Activated T-helper 1 cell treated with anti-CD3 and anti-CD28 coated beads, Interleukin-2, amount 50 U/mL, for 16 hours (primary cell): ENCODE data around the gene SUDS3.
A peak's percentile ranks its signal among the peaks of the same experiment; 100 is the strongest.

Source experiments
- DNase-seq, 2 donors: peaks; one replicate each; pipeline ENCODE4 v3.0.0-alpha.2; 2020; ENCODE audit warnings: low read depth in 1 of 2, low spot score in 1 of 2

SUDS3 gene

DNA sequence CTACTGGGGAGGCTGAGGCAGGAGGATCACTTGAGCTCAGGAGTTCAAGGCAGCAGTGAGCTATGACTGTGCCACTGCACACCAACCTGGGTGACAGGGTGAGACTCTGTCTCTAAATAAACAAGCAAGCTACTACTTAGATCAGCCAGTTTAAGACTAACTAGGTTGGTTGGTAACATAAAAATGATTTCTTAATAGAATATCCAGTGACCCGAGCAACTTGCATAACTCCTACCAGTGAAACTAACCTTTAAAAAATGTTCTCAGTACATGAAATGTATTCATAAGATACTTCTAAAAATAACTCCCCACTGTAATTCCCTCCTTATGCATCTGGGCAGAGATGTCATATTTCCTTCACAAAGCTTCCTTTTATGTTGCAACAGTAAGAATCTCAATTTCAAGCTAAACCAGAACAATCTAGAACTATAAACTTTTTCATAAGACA is 19.5 kb upstream of the SUDS3 start:
- no peak for DNase-seq

DNA sequence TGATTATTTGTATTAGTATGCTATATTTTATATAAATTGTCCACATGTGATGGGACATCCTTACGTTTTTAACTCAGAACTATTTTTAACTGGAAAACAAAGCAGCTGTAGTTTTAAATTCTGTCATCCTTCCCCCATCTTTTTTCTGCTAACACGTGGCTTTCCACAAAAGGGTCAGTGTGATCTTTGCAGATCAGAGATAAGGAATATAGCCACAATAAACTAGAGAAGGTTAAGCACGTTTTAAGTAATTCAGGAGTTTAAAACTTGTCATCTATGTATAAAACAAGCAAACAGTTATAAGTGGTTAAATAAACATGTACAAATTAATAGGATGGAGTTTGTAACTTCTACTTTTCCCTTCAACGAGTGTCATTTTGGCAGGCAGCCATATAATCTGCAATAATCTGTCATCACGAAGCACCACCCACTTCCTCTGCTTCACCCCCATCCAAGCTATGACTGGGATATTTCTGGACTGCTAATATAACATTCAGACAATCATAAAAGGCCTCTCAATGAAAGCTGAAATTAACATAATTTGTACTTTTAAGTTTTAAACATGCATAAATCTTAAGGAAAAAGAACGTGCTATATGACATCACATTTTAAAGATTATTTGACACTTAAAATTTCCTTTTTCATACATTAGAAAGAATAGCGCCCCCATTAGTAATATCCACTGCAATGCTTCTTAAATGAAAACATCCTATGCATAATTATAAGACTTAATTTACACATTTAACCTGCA is 18.9 kb upstream of the SUDS3 start:
- DNase-seq = peak in 1 of 2 donors; percentile 34

DNA sequence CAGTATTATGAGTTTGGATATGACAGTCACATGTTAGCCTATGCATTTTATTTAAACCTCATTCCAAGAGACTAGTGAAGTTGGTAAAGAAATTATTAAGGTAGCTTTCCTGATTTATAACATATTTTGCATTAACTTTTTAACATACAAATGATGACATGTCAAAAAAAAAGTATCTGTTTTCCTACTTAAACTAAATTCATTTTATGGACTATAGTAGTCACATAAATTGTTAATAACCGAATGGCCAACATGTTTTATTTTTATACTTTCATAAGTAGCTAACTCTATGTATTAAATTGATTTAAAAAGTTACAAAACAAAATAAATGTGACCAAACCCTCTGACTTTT is 18.4 kb upstream of the SUDS3 start:
- no peak for DNase-seq

GRCh38 chr12:118358612-118359540 is 17.5 kb upstream of the SUDS3 start:
- no peak for DNase-seq

DNA sequence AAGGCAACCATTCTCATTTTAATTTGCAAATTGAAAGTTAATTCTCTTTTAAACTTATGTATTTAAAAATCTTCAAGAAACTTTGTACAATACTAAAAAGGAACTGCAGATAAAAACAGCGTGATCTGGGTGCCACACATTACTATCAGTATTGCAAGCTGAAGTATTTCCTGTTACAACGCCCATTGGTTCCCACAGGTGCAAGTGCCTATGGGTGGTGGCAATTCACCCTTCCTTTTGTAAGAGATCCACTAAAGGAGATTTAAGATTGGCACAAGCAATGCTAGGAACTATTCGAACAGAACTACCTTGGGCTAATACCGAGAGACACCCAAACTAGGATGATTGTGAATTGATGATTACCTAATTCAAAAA is 16.8 kb upstream of the SUDS3 start:
- no peak for DNase-seq

DNA sequence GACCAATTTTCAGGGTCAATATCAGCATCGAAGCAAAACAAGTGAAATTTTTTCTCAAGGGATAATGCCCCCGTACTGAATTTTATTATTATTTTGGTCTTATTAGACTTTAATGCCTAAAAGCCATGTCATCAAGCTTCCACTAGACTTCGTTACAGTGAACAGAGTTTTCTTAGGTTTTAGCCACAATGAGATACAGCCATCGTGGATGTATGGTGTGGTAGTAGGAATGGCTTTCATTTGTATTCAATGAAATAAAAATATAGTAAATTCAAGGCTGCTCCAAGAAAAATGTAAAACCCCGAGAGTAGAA is 15.3 kb upstream of the SUDS3 start:
- no peak for DNase-seq

- no peak for DNase-seq
These were observed 14.5 kb upstream of the SUDS3 start for GRCh38 chr12:118361889-118362288.

GRCh38 chr12:118368821-118369220 is 7.5 kb upstream of the SUDS3 start:
- DNase-seq = no peak

DNA sequence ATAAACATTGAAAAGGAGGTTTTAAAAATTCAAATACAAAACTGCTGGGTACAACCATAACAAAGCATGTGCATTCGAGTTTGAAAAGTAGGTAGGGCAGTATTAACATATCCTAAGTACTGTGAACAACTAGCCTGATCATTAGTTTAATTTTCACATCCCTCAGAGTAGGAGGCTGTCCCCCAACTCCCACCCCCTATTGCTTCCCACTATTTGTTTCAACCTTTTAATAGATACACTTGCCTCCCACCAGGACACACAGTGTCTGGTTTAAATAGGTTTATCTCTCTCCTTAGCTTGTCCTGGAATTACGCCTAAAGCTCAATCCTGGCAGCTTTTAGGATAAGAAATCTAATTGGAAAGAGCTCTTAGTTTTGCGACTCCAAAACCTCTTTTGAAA is 5.8 kb upstream of the SUDS3 start:
- DNase-seq = no peak

DNA sequence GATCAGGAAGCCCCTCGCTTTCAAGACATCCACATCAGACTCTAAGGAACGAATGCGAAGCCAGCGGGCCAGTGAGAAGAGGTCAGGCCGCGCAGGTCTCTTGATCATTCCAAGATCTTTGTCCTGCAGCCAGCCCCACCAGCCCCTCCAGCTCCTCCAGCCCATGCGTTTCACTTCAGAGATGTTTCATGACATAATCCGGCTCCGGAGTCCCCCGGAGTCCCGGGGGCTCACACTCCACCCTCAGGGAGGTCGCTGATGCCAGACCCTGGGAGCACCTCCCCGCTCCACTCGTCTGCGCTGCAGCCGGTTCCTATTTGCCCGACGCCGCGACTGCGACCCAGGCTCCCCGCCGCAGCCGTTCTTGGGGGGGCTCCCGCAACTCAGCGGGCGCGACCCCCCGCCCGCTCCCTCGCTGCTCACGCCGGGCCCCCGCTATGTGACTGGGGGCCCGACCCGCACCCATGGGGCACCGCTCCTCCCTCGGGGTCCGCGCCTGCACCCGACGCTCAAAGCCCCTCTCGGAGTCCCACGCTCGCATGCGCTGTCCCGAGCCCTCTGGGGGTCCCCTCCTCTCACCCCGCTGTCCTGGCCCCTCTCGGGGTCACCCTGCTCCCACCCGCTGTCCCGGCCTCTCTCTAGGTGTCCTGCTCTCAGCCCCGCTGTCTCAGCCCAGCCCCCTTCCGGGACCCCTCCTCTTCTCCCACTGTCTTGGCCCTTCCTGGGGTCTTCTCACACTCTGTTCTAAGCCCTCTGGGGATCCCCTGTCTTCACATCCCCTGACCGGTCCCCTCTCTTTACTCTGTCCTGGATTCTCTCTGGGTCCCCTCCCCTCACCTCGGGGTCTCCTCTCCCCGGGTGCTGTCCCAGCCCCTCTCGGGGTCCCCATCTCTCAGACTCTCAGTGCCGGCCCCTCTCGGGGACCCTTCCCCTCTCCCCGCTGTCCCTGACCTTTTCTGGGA is 4.8 kb upstream of the SUDS3 start:
- no peak for DNase-seq

DNA sequence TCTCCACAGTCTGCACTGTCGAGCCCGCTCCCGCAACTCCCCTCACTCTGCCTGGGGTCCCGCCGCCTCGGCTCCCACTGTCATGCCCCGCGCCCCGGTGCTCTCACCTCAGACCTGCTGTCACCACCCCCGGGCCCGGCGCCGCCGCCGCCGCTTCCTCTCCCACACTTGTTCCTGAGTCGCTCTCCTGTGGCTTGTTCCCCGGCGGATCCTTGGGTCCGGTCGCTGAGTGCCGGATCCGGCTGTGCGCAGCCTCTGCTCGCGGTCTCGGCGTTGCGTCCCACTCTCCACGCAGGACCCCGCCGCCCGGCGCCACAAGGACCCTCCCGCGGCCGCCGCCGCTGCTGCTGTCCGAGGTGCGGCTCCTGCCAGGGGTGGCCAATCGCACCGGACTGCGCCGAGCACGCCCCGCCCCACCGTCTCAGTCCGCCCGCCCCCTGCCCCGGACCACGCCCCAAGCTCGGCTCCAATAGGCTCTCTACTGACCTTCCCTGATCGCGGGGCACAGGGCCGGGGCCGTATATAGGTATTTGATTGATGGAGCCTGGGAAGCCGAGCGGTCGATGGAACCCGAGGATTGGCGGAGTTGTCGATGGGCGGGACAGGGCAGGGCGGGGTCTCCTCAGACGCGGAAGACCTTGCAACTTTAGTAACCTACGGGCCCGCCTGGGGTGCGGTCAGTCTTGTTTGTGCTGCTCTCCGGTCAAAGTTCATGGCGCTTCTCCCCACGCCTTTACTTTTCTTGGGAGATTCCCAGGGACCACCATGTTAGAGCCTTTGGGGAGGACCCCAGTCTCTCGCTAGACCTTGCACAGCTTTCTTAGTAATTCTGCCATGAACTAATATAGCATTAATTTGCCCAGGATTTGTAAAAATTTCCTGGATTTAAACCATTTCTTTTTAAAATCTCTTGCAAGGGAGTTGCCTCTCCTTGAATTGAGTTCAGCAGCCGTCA is 3.5 kb upstream of the SUDS3 start, which contains the start of gene TAOK3:
TSS of gene TAOK3 (minus strand) at position 367 of the 955 bp plus-strand sequence. CDS start 117,340 bp downstream, outside the sequence.
- peak; percentile 92 to 95 for DNase-seq

DNA sequence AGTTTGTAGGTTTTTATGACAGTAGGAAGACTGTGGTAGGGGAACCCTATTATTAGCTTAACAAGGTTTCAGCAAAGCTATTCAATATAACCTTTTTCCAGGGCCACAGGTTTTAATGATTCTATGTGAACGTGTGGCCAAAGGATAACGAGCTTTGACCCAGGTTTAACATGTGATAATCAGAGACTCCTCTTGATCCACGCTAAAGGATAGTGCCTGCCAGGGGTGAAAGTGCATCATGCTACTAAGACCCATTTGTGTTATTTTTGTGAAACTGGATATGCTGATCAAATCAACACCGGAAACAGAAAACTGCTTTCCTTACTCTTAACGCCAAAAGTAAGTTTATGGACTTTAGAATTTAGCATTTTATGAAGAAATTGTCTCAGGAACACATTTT is 2.7 kb upstream of the SUDS3 start:
- DNase-seq = no peak

GRCh38 chr12:118374126-118374725 is 2.1 kb upstream of the SUDS3 start:
- DNase-seq = no peak

DNA sequence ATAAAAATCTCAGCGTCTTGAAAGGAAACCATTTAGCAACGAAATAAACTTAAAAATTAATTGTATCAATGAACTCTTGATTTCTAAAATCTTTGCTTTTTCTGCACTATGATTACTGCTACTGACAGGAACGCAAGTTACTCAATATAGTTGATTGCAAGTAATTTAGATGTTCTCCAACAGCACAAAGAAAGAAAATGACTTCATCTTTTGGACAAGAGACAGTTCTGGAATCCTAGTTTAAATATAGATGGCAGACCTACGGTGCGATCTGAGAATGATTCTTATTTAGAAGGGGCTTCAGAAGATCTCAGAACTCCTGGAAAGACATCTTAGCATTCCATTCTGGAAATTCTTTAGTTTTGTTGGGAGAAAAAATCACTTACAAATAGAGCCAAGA is 1.4 kb upstream of the SUDS3 start:
- DNase-seq = no peak

- DNase-seq = no peak
These were observed 1.0 kb upstream of the SUDS3 start for GRCh38 chr12:118375348-118375747.

DNA sequence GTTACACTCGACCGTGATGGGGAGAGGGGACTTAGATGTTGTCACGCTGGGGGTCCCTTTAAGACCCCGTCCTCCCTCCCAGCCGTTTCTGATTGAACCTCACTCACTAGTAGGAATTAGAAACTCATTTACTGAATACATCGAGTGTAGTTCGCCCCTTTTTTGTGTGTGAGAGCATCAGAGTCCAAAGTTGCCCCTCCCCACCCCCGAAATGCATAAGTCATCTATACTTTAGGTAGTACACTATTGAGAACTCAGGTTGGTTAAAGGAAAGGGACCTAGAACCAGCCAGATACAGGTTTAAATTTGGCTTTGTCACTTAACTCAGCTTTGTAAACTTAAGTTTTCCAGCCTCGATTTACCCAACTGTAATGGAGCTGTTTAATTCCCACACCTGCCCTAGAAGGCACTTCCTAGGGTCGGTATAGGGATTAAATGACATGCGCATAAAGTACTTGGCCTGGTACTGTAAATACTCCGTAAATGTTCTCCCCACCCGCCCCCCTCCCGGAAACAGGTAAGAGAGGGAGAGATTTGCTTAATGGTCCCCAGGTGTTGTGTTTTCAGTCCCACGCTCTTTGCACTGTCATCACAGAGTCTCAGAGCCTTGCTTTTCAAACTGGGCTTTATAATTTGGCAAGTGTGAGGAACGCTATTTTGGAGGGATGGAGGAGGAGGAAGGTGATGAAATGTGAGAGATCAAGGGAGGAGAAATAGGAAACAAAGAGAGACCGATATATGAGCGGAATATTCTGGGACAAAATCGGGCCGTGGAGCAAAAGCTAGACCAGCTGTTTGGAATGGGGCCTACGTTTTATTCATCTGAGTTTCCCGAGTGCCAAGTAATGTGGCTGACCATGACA is 897 bp downstream of the SUDS3 start:
- no peak for DNase-seq

- DNase-seq = peak; percentile 61 to 75
These were observed 1.6 kb downstream of the SUDS3 start for GRCh38 chr12:118377884-118378470.

DNA sequence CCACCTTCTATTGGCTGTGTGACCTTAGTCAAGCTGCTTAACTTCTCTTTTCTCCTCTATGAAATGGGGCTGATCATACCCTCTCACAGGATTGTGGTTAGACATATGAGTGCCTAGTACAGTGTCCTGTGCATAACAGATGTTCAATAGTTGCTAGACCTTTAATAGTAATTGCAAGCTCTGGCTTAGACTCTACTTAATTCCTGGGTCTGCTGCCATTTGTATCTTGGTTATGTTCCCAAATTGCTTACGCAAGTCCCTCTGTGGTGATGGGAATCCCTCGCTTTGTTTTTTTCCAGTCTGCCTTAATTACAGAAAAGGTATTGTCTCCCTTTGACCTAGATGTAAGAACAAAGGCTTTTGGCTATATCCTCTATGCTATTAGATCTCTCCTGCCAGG is 15.1 kb downstream of the SUDS3 start:
- no peak for DNase-seq
